ENCODE data around the gene RAMACL. TPM values are rescaled to one million over a fixed set of nuclear protein-coding genes. Genes with fewer than 3 reads are reported as not detected.

The RAMACL gene
- total and polyA plus RNA-seq, 4 donors: 0.30 to 17.6 (median 4.3) TPM

GRCh38 chr6:166580076-166581050 lies 6.1 kb downstream of the RAMACL start:
- H3K9ac ChIP-seq (ENCODE audit: insufficient read depth in 1 of 2, low read length in 2 of 2): no peak overlapping the region
- H3K36me3 ChIP-seq (ENCODE audit: control insufficient read depth in 4 of 4, insufficient read depth in 4 of 4, low read length in 4 of 4): peaks cover 0 to 11% (median 0%) of the 10 kb centered on the region in 4 donors
- peaks cover 0 to 9% (median 5%) of the 10 kb centered on the region in 5 donors for H3K4me1 ChIP-seq (ENCODE audit: control insufficient read depth in 5 of 5, insufficient read depth in 5 of 5, low read length in 5 of 5)
- no peak overlapping the region for H3K27ac ChIP-seq (ENCODE audit: low read depth in 1 of 2, low read length in 1 of 2)
- H3K27me3 ChIP-seq (ENCODE audit: control insufficient read depth in 3 of 3, insufficient read depth in 3 of 3, low read length in 2 of 3): no peaks in the 10 kb centered on the region
- H3K9me3 ChIP-seq (ENCODE audit: control insufficient read depth in 4 of 4, insufficient read depth in 3 of 4, low read length in 3 of 4): no peaks in the 10 kb centered on the region
- WGBS, 2 donors: 94 to 95% methylated on average over 17 of the region's 17 CpGs
- H3K4me3 ChIP-seq: no peak overlapping the region
- DNase-seq (no peak), ATAC-seq (ENCODE audit: insufficient read depth, low FRiP score) (no peak)
- TF ChIP-seq CTCF (IDR thresholded peaks at IDR 0.05; ENCODE audit: control extremely low read depth, extremely low read depth): no peak

GRCh38 chr6:166579237-166579850 lies 7.1 kb downstream of the RAMACL start:
- H3K9me3 ChIP-seq (ENCODE audit: control insufficient read depth in 4 of 4, insufficient read depth in 3 of 4, low read length in 3 of 4): no peaks in the 10 kb centered on the region
- H3K4me3 ChIP-seq: no peak overlapping the region
- peaks cover 0 to 11% (median 0%) of the 10 kb centered on the region in 4 donors for H3K36me3 ChIP-seq (ENCODE audit: control insufficient read depth in 4 of 4, insufficient read depth in 4 of 4, low read length in 4 of 4)
- peaks cover 0 to 9% (median 5%) of the 10 kb centered on the region in 5 donors for H3K4me1 ChIP-seq (ENCODE audit: control insufficient read depth in 5 of 5, insufficient read depth in 5 of 5, low read length in 5 of 5)
- TF ChIP-seq CTCF (IDR thresholded peaks at IDR 0.05; ENCODE audit: control extremely low read depth, extremely low read depth): no peak
- no peak for ATAC-seq (ENCODE audit: insufficient read depth, low FRiP score)
- H3K27ac ChIP-seq (ENCODE audit: low read depth in 1 of 2, low read length in 1 of 2): no peak overlapping the region
- no peaks in the 10 kb centered on the region for H3K27me3 ChIP-seq (ENCODE audit: control insufficient read depth in 3 of 3, insufficient read depth in 3 of 3, low read length in 2 of 3)
- no peak overlapping the region for H3K9ac ChIP-seq (ENCODE audit: insufficient read depth in 1 of 2, low read length in 2 of 2)
- DNase-seq: peak in 2 of 3 donors; percentile 24 to 39
- 66 to 79% methylated on average over 9 of the region's 9 CpGs for WGBS, 2 donors

GRCh38 chr6:166578536-166579236 lies 7.8 kb downstream of the RAMACL start:
- DNase-seq (no peak), ATAC-seq (ENCODE audit: insufficient read depth, low FRiP score) (no peak)
- H3K4me1 ChIP-seq (ENCODE audit: control insufficient read depth in 5 of 5, insufficient read depth in 5 of 5, low read length in 5 of 5): peaks cover 0 to 9% (median 3%) of the 10 kb centered on the region in 5 donors
- H3K27me3 ChIP-seq (ENCODE audit: control insufficient read depth in 3 of 3, insufficient read depth in 3 of 3, low read length in 2 of 3): no peaks in the 10 kb centered on the region
- peaks cover 0 to 11% (median 0%) of the 10 kb centered on the region in 4 donors for H3K36me3 ChIP-seq (ENCODE audit: control insufficient read depth in 4 of 4, insufficient read depth in 4 of 4, low read length in 4 of 4)
- H3K27ac ChIP-seq (ENCODE audit: low read depth in 1 of 2, low read length in 1 of 2): no peak overlapping the region
- H3K9me3 ChIP-seq (ENCODE audit: control insufficient read depth in 4 of 4, insufficient read depth in 3 of 4, low read length in 3 of 4): no peaks in the 10 kb centered on the region
- no peak overlapping the region for H3K9ac ChIP-seq (ENCODE audit: insufficient read depth in 1 of 2, low read length in 2 of 2)
- no peak for TF ChIP-seq CTCF (IDR thresholded peaks at IDR 0.05; ENCODE audit: control extremely low read depth, extremely low read depth)
- 91 to 92% methylated on average over 15 of the region's 15 CpGs for WGBS, 2 donors
- no peak overlapping the region for H3K4me3 ChIP-seq
